ENCODE data around the gene ANK2. TPM values are rescaled to one million over a fixed set of nuclear protein-coding genes. Genes with fewer than 3 reads are reported as not detected.

ANK2 gene
- polyA plus RNA-seq, 1 donor (not counting 4 experiments of a cell fraction or from before 2014, with no cell fraction given) = 0.22 TPM

DNA sequence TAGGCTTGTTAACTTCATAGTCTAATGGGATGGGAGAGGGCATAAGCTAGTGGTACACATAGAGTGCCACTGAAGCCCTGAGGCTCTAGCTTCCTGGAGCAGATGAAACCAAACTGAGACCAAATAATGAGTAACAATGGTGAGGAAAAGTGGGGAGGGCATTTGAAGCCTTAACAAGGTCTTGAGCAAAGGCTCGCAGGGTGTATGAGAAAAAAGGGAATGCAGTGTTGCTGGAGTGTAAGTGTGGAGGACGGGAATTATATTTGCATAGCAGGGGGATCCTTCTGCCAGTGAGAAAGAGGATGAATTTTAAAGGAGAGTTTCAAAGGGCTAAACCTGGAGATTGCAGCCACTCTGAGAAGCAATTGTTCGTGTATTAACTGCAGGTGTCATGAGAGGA, 263.1 kb downstream of the ANK2 start:
- Histone ChIP-seq H3K9me3 (ENCODE audit: control insufficient read depth, low read depth, low read length) (no peaks in the 10 kb centered on the region), H2AFZ (ENCODE audit: control insufficient read depth, low read length) (no peak overlapping the region), H3K4me1 (ENCODE audit: control insufficient read depth, extremely low read depth, insufficient read depth, low read length) (peaks cover 6% of the 10 kb centered on the region), H4K20me1 (ENCODE audit: control insufficient read depth, extremely low read depth, insufficient read depth, low read length) (no peaks in the 10 kb centered on the region), H3K9me1 (ENCODE audit: control insufficient read depth, extremely low read depth, insufficient read depth, low read length) (no peaks in the 10 kb centered on the region), H3K27me3 (ENCODE audit: control insufficient read depth, extremely low read depth, insufficient read depth, low read length) (peaks cover 2% of the 10 kb centered on the region), H3K79me2 (ENCODE audit: control insufficient read depth, insufficient read depth, low read length) (no peaks in the 10 kb centered on the region), H3K27ac (ENCODE audit: control insufficient read depth, insufficient read depth, low read length) (no peak overlapping the region), H3K4me2 (ENCODE audit: control insufficient read depth, extremely low read depth, insufficient read depth, low read depth, low read length) (no peak overlapping the region), H3K9ac (ENCODE audit: control insufficient read depth, extremely low read depth, insufficient read depth, low read length) (no peak overlapping the region), H3K4me3 (ENCODE audit: control insufficient read depth in 2 of 3, extremely low read depth in 1 of 3, insufficient read depth in 2 of 3, low read depth in 1 of 3, low read length in 3 of 3) (no peak overlapping the region), H3K36me3 (ENCODE audit: control insufficient read depth in 2 of 2, extremely low read depth in 1 of 2, insufficient read depth in 2 of 2, low read length in 2 of 2) (no peaks in the 10 kb centered on the region)
- dilution Hi-C loops (cut with MboI; ENCODE audit: extremely low pct_ligation_motif_present, low sequenced_read_pairs) = no loop called here
- TF ChIP-seq, protein P1, sequence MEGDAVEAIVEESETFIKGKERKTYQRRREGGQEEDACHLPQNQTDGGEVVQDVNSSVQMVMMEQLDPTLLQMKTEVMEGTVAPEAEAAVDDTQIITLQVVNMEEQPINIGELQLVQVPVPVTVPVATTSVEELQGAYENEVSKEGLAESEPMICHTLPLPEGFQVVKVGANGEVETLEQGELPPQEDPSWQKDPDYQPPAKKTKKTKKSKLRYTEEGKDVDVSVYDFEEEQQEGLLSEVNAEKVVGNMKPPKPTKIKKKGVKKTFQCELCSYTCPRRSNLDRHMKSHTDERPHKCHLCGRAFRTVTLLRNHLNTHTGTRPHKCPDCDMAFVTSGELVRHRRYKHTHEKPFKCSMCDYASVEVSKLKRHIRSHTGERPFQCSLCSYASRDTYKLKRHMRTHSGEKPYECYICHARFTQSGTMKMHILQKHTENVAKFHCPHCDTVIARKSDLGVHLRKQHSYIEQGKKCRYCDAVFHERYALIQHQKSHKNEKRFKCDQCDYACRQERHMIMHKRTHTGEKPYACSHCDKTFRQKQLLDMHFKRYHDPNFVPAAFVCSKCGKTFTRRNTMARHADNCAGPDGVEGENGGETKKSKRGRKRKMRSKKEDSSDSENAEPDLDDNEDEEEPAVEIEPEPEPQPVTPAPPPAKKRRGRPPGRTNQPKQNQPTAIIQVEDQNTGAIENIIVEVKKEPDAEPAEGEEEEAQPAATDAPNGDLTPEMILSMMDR (optimal IDR thresholded peaks at IDR 0.05 in 1 of 3, IDR thresholded peaks at IDR 0.05 in 1 of 3, conservative IDR thresholded peaks at IDR 0.05 in 1 of 3; ENCODE audit: extremely low read depth in 1 of 3, insufficient read depth in 2 of 3, low read length in 3 of 3) = no peak
- no peak for TF ChIP-seq EZH2 (IDR thresholded peaks at IDR 0.05; ENCODE audit: low read length)
- no peak for DNase-seq (ENCODE audit: low read depth, low spot score)
- no peak for FAIRE-seq

DNA sequence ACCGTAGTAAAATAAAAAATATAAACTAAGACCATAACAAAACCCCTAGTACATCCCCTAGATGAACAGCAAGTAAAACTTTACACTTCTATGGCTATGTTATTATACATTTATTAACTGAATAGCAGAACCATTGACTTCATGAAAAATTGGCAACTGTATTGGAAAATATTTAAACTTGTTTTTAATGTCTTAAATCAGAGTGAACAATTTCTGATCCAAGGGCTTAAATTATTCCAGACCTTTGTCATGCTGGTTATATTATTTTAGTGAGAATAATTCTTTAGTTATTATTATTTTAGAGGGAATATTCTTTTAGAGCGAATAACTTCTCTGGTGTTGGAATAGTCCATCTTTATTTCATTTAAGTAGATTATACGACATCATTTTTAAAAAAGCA, 265.0 kb downstream of the ANK2 start:
- Histone ChIP-seq H3K9ac (ENCODE audit: control insufficient read depth, extremely low read depth, insufficient read depth, low read length) (no peak overlapping the region), H2AFZ (ENCODE audit: control insufficient read depth, low read length) (no peak overlapping the region), H3K36me3 (ENCODE audit: control insufficient read depth in 2 of 2, extremely low read depth in 1 of 2, insufficient read depth in 2 of 2, low read length in 2 of 2) (no peaks in the 10 kb centered on the region), H3K79me2 (ENCODE audit: control insufficient read depth, insufficient read depth, low read length) (no peaks in the 10 kb centered on the region), H3K4me1 (ENCODE audit: control insufficient read depth, extremely low read depth, insufficient read depth, low read length) (peaks cover 6% of the 10 kb centered on the region), H3K4me2 (ENCODE audit: control insufficient read depth, extremely low read depth, insufficient read depth, low read depth, low read length) (no peak overlapping the region), H3K27ac (ENCODE audit: control insufficient read depth, insufficient read depth, low read length) (no peak overlapping the region), H3K9me1 (ENCODE audit: control insufficient read depth, extremely low read depth, insufficient read depth, low read length) (no peaks in the 10 kb centered on the region), H3K4me3 (ENCODE audit: control insufficient read depth in 2 of 3, extremely low read depth in 1 of 3, insufficient read depth in 2 of 3, low read depth in 1 of 3, low read length in 3 of 3) (no peak overlapping the region), H4K20me1 (ENCODE audit: control insufficient read depth, extremely low read depth, insufficient read depth, low read length) (no peaks in the 10 kb centered on the region), H3K9me3 (ENCODE audit: control insufficient read depth, low read depth, low read length) (no peaks in the 10 kb centered on the region), H3K27me3 (ENCODE audit: control insufficient read depth, extremely low read depth, insufficient read depth, low read length) (peaks cover 3% of the 10 kb centered on the region)
- no peak for TF ChIP-seq EZH2 (IDR thresholded peaks at IDR 0.05; ENCODE audit: low read length)
- TF ChIP-seq, protein P1 (optimal IDR thresholded peaks at IDR 0.05 in 1 of 3, IDR thresholded peaks at IDR 0.05 in 1 of 3, conservative IDR thresholded peaks at IDR 0.05 in 1 of 3; ENCODE audit: extremely low read depth in 1 of 3, insufficient read depth in 2 of 3, low read length in 3 of 3) = no peak
- dilution Hi-C loops (cut with MboI; ENCODE audit: extremely low pct_ligation_motif_present, low sequenced_read_pairs) = no loop called here
- DNase-seq (ENCODE audit: low read depth, low spot score) (no peak), FAIRE-seq (no peak)
